Measurements from ENCODE around the gene ITPR1. TPM values are rescaled to one million over a fixed set of nuclear protein-coding genes. Genes with fewer than 3 reads are reported as not detected.

Gene ITPR1
- total RNA-seq, 1 donor from 2014 or later = 16.3 TPM

DNA sequence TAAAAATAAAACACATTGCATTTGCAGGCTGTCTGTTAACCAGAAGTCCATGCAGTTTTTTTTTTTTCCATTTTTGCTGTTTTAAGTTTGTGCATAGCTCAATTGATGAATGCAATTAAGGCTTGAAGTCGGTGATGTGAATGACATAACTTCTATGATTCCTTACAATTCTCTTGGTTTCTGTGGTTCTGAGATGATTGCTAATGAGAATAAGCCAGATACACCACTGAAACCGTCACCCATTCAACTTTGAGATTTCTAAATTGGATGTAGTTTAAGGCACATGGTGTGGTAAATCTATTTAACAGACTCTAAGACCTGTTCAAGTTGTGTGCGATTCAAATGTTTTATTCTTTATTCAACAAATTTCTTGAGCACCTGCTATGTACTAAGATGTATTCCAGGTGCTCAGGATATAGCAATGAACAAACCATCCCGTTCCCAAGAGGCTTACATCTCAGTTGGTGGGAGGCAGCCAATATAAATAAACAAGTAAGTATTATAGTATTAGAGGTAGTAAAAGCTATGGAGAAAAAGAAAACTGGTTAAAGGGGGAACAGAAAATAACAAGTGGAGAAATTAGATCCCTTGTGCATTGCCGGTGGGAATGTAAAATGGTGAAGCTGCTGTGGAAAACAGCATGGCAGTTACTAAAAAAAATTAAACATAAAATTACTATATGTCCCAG, 4.0 kb downstream of the ITPR1 start:
- DNase-seq (ENCODE audit: low read depth) (no peak), FAIRE-seq (no peak)
- H3K36me3 ChIP-seq (ENCODE audit: control insufficient read depth, insufficient read depth, low read length) = no peaks in the 10 kb centered on the region
- H3K4me3 ChIP-seq (ENCODE audit: low read depth, low read length) = no peak overlapping the region
- TF ChIP-seq, protein P1, sequence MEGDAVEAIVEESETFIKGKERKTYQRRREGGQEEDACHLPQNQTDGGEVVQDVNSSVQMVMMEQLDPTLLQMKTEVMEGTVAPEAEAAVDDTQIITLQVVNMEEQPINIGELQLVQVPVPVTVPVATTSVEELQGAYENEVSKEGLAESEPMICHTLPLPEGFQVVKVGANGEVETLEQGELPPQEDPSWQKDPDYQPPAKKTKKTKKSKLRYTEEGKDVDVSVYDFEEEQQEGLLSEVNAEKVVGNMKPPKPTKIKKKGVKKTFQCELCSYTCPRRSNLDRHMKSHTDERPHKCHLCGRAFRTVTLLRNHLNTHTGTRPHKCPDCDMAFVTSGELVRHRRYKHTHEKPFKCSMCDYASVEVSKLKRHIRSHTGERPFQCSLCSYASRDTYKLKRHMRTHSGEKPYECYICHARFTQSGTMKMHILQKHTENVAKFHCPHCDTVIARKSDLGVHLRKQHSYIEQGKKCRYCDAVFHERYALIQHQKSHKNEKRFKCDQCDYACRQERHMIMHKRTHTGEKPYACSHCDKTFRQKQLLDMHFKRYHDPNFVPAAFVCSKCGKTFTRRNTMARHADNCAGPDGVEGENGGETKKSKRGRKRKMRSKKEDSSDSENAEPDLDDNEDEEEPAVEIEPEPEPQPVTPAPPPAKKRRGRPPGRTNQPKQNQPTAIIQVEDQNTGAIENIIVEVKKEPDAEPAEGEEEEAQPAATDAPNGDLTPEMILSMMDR (IDR thresholded peaks at IDR 0.05; ENCODE audit: insufficient read depth, low read length, severe bottlenecking) = no peak
- H3K27me3 ChIP-seq (ENCODE audit: control insufficient read depth, insufficient read depth, low read length) = no peaks in the 10 kb centered on the region

DNA sequence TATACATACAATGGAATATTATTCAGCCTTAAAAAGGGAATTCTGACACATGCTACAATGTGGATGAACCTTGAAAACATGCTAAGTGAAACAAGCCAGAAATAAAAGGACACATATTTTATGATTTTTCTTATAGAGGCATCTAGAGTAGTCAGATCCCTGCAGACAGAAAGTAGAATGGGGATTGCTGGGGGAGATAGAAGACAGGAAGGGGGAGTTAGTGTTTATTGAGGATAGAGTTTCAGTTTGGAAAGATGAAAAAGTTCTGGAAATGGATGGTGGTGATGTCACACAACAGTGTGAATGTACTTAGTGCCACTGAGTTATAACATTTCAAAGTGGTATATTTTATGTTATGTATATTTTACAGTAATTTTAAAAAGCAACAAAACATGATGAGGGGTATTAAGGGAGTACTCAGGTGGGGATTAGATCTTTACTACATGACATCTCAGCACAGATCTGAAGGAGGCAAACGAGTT, 4.7 kb downstream of the ITPR1 start:
- TF ChIP-seq, protein P1 (IDR thresholded peaks at IDR 0.05; ENCODE audit: insufficient read depth, low read length, severe bottlenecking) = no peak
- DNase-seq (ENCODE audit: low read depth) (no peak), FAIRE-seq (no peak)
- no peaks in the 10 kb centered on the region for H3K27me3 ChIP-seq (ENCODE audit: control insufficient read depth, insufficient read depth, low read length)
- H3K36me3 ChIP-seq (ENCODE audit: control insufficient read depth, insufficient read depth, low read length) = no peaks in the 10 kb centered on the region
- no peak overlapping the region for H3K4me3 ChIP-seq (ENCODE audit: low read depth, low read length)

DNA sequence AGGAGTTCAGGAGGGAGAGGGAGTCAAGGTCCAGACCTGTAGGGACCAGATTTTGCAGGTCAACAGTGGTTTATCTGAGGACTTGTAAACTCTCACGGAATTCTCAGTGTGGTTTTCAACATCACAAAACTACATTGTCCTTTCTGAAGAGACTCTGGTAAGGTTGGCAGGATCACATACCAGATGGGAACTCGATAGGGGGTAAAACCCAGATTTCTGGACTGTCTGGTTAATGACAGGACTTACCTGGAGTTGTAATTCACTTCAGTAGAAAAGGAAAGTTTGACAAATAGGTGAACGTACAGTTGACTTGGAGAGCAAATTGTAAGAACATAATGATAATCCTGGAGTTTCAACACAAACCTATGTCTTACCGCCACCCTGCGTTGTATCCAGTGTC, 5.3 kb downstream of the ITPR1 start:
- DNase-seq (ENCODE audit: low read depth) (no peak), FAIRE-seq (no peak)
- H3K36me3 ChIP-seq (ENCODE audit: control insufficient read depth, insufficient read depth, low read length) = no peaks in the 10 kb centered on the region
- H3K27me3 ChIP-seq (ENCODE audit: control insufficient read depth, insufficient read depth, low read length) = no peaks in the 10 kb centered on the region
- no peak overlapping the region for H3K4me3 ChIP-seq (ENCODE audit: low read depth, low read length)
- TF ChIP-seq, protein P1 (IDR thresholded peaks at IDR 0.05; ENCODE audit: insufficient read depth, low read length, severe bottlenecking) = no peak

DNA sequence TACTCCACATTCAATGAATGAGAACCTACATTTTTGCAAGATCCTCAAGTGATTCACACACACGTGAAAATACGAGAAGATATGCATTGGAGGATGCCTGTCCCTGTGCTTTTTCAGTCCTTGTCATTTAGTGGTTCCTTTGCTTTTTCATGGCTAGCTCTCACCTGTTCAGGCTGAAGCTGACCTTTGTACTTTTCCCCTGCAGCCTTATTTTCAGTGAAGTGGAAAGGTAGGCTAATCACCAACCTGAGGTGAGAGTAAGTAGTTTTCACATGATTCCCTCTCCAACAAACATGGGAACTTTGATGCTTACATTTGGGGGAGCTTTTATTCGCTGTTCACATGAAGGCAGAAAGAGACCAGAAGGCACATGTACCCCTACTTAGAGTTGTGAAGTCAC, 8.3 kb downstream of the ITPR1 start:
- H3K4me3 ChIP-seq (ENCODE audit: low read depth, low read length) = no peak overlapping the region
- FAIRE-seq (no peak), DNase-seq (ENCODE audit: low read depth) (no peak)
- no peaks in the 10 kb centered on the region for H3K36me3 ChIP-seq (ENCODE audit: control insufficient read depth, insufficient read depth, low read length)
- no peaks in the 10 kb centered on the region for H3K27me3 ChIP-seq (ENCODE audit: control insufficient read depth, insufficient read depth, low read length)
- TF ChIP-seq, protein P1 (IDR thresholded peaks at IDR 0.05; ENCODE audit: insufficient read depth, low read length, severe bottlenecking) = no peak

DNA sequence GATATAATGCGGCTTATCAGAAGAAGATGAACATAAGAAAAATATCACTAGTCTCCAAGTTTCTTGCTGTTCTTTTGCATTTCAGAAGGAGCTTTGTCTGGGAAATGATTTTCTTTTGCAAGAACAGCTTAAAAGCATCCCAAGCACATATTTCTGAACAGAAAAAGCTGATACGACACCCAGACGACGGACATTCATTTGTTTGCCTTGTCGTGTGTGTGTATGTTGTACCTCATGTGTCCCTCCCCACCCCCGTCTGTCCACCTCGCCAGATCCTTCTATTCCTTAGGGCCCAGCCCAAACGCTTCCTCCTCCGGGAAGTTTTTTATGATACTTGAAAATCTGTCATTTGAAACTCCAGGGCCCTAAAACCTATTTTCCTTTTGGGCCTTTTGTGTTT, 8.8 kb downstream of the ITPR1 start:
- H3K36me3 ChIP-seq (ENCODE audit: control insufficient read depth, insufficient read depth, low read length) = no peaks in the 10 kb centered on the region
- FAIRE-seq (no peak), DNase-seq (ENCODE audit: low read depth) (no peak)
- TF ChIP-seq, protein P1 (IDR thresholded peaks at IDR 0.05; ENCODE audit: insufficient read depth, low read length, severe bottlenecking) = no peak
- no peak overlapping the region for H3K4me3 ChIP-seq (ENCODE audit: low read depth, low read length)
- H3K27me3 ChIP-seq (ENCODE audit: control insufficient read depth, insufficient read depth, low read length) = no peaks in the 10 kb centered on the region

DNA sequence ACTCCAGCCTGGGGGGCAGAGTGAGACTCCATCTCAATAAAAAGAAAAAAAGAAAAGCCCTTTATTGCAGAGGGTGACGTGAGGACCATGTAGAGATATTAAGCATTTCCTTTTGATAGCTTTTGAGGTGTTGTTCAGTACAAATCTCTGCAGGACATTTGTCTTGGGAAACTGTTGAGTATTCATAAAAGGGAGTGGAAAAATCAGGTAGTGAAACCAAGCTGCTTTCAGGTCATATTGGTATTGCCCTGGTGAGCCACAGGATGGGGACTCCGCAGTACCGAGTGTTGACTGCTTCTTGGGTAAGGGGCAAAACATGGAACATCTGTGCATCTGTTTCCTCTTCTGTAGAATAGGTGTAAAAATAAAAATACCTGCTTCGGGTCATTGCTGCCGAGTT, 9.9 kb downstream of the ITPR1 start:
- TF ChIP-seq, protein P1 (IDR thresholded peaks at IDR 0.05; ENCODE audit: insufficient read depth, low read length, severe bottlenecking) = no peak

More for the DNA sequence above, 9.9 kb downstream of the ITPR1 start:
- H3K4me3 ChIP-seq (ENCODE audit: low read depth, low read length) = no peak overlapping the region
- no peaks in the 10 kb centered on the region for H3K36me3 ChIP-seq (ENCODE audit: control insufficient read depth, insufficient read depth, low read length)
- DNase-seq (ENCODE audit: low read depth) = no peak
- no peaks in the 10 kb centered on the region for H3K27me3 ChIP-seq (ENCODE audit: control insufficient read depth, insufficient read depth, low read length)
- FAIRE-seq = no peak

All from bronchial epithelial cell (primary cell).